HG03342 (cell line): ENCODE results near the gene CACNA2D1.

Source experiments
- ATAC-seq: cut with Tn5 transposase; IDR thresholded peaks from one replicate; pipeline ENCODE4 v1.9.1; 2021; ENCODE audit warnings: mild to moderate bottlenecking, moderate library complexity; ENCODE audit not compliant: unreplicated experiment

CACNA2D1 gene

GRCh38 chr7:82010416-82010815, 433.2 kb downstream of the CACNA2D1 start:
- no peak for ATAC-seq

GRCh38 chr7:82007315-82007714, 436.3 kb downstream of the CACNA2D1 start:
- ATAC-seq = no peak

GRCh38 chr7:82005056-82005455, 438.5 kb downstream of the CACNA2D1 start:
- ATAC-seq = no peak

DNA sequence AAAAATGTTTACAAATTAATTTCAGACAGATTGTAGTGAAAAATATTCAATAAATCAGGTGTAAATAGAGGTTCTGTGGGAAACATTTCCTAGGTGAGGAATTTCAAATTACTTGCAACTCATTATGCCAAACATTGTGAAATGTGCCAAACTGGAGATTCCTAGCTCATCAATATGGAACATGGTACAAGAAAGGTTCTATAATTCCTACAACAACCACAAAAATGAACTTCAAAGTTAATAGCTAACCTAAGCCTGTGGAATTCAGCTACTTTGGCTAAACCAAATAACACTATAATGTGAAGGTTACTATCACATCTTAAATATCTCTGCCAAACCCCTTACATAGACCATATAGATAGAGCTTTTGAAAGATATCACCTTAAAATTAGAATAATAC, 450.4 kb downstream of the CACNA2D1 start:
- ATAC-seq = no peak

GRCh38 chr7:81990395-81990794, 453.2 kb downstream of the CACNA2D1 start:
- no peak for ATAC-seq

- ATAC-seq = no peak
Measured at GRCh38 chr7:81986723-81987470, 456.7 kb downstream of the CACNA2D1 start.

GRCh38 chr7:81983406-81983805, 460.2 kb downstream of the CACNA2D1 start:
- no peak for ATAC-seq

DNA sequence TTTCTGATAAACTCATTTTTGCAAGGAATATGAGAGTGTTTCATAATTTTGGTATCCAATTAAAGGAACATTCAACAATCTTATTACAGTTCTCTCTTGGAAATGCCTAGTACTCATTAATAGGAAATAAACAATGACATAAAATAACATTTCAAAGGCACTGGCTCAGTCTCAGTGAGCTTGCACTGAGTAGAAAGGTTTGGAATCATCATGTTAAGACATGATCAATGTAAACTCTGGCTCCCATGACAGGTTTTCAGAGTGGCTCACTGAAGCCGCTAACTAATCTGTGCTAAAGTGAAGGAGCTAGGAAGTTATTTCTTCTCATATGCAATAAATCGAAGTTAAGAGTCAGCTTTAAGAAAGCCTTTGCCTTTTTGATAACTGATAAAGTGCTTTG, 470.5 kb downstream of the CACNA2D1 start:
- ATAC-seq = no peak

GRCh38 chr7:81960026-81960425, 483.6 kb downstream of the CACNA2D1 start:
- ATAC-seq = no peak

DNA sequence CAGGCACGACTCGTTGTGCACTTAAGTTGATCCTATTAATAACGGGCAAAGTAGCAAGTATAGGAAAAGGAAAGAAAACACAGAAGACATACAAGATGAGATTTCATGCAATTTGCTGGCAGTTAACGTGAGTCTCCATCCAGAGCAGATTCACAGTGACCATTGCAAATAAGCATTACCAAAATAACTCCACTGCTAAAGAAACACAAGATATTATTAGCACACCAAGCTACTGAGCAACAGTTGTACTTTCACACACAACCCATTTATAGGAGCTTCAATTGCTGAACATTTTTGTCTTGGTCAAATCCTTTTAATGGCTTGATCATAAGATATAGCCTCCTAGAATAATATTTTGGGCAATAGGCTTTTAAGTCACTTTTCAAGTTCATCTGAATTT, 486.1 kb downstream of the CACNA2D1 start:
- no peak for ATAC-seq

GRCh38 chr7:81956520-81956919, 487.1 kb downstream of the CACNA2D1 start:
- ATAC-seq = peak; percentile 96

DNA sequence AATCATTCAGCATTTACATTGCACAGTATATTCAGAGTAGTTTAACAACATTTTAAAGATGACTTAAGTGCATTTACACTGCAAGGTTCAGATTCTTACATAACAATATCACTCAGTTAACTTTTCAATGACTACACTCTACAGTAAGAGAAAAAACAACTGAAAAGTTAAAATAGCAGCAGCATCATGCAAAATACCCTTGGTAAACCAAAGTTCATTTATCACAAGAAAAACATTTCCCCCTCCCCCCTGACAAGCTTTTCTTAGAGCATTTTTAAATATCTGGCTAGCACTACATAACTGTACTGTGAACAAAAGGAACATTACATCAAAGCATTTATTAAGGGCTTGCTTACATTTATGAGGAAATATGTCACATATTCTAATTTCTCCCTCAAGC, 494.3 kb downstream of the CACNA2D1 start:
- ATAC-seq = no peak

DNA sequence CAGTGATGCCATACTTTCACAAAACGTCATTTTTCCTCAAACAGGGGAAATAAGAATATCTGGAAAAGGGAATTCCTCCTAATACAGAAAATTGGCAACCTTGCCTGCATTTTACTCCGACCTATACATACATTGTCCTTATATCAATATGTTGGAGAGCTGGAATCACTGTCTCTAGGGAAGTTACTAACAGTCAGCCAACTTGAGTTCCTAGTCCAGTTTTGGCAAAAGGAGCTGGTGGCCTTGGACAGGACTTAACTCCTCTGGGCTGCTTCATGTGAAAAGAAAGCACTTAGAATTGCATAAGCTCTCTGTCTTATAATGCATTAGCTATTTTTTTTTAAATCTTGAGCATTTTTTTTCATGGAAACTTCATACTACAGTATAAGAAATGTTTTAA, 499.5 kb downstream of the CACNA2D1 start:
- no peak for ATAC-seq

DNA sequence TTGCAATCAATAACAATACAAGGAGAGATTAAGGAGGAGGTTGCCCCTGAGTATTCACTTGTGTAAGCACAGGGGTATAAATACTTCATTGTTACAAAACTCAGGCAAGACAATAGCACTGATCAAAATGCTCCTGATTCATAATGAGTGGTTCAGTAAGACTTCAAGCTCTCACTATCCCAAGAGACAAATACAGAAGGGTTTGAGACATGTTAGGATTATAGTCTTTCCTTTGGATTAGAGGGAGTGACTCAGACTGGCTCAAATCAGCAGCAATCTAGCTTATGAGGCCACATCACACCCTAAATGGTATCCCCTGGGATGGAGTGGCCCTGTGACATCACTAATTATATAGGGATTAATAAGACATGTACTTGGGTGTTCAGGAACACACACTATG, 506.5 kb downstream of the CACNA2D1 start:
- no peak for ATAC-seq

DNA sequence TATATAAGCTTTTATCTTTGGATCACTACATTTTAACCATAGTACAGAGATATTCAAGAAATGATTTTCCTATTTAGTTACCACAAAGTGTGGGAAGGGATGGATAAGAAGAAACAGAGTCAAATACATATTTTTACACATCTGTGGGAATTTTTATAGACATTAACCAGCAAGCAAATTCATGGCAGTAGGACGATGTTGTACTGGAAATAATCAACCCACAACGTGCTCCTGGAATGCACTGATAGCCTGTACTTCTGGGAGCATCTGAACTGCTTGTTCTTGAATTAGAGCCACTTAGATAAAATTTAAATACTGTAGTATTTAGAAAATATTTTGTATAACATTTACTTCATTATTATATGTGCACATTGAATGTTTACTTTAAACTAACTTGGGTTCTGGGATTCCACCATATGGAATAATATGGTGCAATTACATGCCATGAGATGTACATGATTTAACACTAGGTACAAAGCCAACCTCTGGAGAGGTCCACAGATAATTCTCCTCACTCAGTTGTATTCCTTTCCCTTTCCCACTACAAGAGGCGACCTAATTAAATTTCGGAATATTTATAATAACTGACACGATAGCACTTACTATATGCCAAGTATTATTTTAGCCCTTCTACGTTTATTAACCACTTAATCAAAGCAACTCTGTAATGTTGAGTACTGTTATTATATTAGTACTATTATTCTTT, 508.8 kb downstream of the CACNA2D1 start:
- no peak for ATAC-seq

DNA sequence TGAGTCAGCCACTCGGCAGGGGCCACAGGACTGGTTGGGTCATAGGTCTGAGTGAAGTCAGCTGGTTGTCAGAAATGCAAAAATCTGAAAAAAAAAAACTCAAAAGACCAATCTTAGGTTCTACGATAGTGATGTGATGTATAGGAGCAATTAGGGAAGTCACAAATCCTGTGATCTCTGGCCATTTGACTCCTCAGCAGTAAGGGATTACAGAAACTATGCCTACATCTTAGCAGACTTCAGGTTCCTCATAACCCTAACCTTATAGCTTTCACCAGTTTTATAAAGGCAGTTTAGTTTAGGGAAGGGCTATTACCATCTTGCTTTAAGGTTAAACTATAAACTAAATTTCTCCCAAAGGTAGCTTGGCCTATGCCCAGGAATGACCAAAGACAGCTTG, 510.6 kb downstream of the CACNA2D1 start:
- ATAC-seq = no peak

DNA sequence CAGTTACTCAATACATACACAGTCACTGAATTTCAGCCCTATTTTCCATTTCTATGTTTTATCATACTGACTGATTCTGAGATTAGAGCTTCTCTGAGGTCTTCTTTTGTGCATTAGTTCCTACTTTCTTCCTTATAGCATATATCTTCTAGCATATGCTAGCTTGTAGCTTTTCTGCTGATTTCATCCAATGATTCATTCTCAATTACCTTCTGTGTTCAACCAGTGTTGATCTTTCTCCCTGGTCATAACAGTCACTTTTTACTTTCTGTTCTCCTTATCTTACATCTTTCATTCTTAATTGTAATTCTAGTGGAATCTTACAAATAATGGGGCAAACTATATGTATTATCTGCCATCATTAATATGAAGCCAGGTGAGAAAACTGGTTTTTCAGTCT, 514.2 kb downstream of the CACNA2D1 start:
- no peak for ATAC-seq

DNA sequence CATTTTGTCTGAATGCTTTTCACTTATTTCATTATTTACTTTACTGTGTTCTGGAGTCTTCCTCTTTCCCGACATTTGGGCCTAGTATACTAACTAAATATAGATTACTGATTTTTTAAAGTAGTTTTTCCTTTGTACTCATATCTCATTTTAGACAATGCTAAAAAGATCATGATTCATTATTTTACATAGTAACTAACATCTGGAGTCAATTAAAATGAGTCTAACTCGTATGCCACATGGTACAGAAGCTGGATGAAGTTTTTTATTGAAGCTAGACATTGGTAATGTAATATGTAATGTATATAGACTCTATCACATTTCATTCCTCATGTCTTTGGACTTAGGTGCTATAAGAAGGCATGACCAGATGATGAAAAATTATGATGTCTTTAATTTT, 517.4 kb downstream of the CACNA2D1 start:
- no peak for ATAC-seq

DNA sequence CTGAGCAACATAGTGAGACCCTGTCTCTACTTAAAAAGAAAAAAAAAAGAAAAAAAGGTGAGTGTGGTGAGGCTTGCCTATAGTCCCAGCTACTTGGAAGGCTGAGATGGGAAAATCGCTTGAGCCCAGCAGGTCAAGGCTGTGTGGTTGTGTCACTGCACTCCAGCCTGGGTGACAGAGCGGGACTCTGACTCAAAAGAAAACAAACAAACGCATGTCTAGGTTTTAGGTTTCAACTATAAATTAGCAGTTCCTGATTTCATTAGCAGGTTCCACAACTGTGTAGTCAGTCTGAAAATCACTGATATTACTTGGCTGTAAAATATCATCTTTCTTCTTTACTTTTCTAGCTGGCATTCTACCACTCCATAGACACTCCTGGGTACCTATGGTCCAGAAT, 518.0 kb downstream of the CACNA2D1 start:
- peak; percentile 72 for ATAC-seq

- peak; percentile 31 for ATAC-seq
Measured at GRCh38 chr7:81924494-81924893, 519.1 kb downstream of the CACNA2D1 start.

- no peak for ATAC-seq
Measured at GRCh38 chr7:81919494-81919893, 524.1 kb downstream of the CACNA2D1 start.

- no peak for ATAC-seq
Measured at GRCh38 chr7:81908220-81908619, 535.4 kb downstream of the CACNA2D1 start.

- ATAC-seq = no peak
Measured at GRCh38 chr7:81903115-81903514, 540.5 kb downstream of the CACNA2D1 start.
